SH-SY5Y (cell line): ENCODE data around the gene ROBO1.

Experiments used
- GATA2 ChIP-seq: IDR thresholded peaks from 2 replicates; pipeline ENCODE4 v1.6.1; 2011; ENCODE audit warnings: mild to moderate bottlenecking, low read depth, low read length
- GATA3 ChIP-seq: IDR thresholded peaks from 2 replicates; pipeline ENCODE4 v1.6.1; 2011; ENCODE audit warnings: low read depth, mild to moderate bottlenecking, low read length, moderate library complexity

- TF ChIP-seq GATA2 (no peak), GATA3 (no peak)
Observed at GRCh38 chr3:79160421-79160820, 607.4 kb downstream of the ROBO1 start.
